ENCODE measurements around the gene C1orf105. TPM values are rescaled to one million over a fixed set of nuclear protein-coding genes. Genes with fewer than 3 reads are reported as not detected.

The C1orf105 gene
- total and polyA plus RNA-seq, 2 of the 13 experiments (the other 11 are each of a cell fraction or from before 2014, with no cell fraction given), result 0.15 to 0.45 TPM

DNA sequence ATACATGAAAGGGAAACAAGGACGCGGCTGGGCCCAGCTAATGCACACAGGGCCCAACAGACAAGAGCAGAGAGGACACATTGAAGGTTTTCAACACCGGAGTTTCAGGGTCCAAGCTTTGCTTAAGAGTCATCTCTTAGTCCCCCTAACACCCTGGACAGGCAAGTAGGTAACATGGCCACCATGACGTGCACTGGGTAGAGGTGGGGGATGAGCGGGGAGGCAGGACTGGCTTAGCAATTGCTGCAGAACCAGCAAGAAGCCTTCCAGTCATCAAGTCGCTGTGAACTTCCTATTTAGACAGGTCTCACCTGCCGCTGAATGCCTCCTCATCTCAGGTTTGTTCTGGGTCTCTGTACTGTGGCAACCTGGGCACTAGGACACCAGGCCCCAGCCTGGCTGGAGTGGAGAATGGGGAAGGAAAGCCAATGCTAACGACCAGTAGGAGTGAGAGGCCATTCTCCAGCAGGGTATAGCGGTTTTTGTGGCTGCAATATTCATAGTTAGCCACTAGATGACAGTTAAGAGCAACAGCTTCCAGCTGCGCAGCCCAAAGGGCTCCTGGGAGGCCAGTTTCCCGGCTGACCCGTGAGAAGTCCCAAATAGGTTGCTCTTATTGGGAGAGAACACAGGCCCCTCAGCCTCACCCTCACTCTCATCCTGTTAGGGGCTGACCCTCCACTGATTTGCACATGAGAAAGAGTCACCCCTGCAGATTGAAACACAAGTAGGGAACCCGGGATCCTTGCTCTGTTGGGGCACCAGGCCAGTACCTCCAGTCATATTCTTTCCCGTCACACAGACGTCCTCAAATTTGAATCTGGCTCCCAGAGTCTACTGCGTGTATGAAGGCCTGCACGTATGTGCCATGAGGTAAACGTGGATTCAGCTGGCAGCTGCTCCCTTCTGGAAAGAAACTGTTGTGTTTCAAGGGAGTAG lies 29.4 kb downstream of the C1orf105 start (continued):
- TF ChIP-seq THAP11 (CRISPR knock-in tag; IDR thresholded peaks at IDR 0.05) (peak; percentile 56; the same call in 1 of the 2 replicates), ZNF432 (CRISPR knock-in tag; IDR thresholded peaks at IDR 0.05; ENCODE audit: borderline replicate concordance) (no peak), ARID2 (CRISPR knock-in tag; IDR thresholded peaks at IDR 0.05; ENCODE audit: borderline replicate concordance) (0 out of 2 replicates have a peak, but pooled peaks have one; percentile 54), NR2F2 (IDR thresholded peaks at IDR 0.05; ENCODE audit: borderline replicate concordance, low read depth) (no peak), EZH2 (conservative IDR thresholded peaks at IDR 0.05; ENCODE audit: low read depth, low read length) (no peak), ARHGAP35 (CRISPR knock-in tag; IDR thresholded peaks at IDR 0.05; ENCODE audit: borderline replicate concordance) (peak; percentile 31; the same call in 1 of the 2 replicates), SRSF9 (IDR thresholded peaks at IDR 0.05; ENCODE audit: borderline replicate concordance, insufficient read depth, low read depth, low read length, poor library complexity, severe bottlenecking) (no peak), RBM39 (IDR thresholded peaks at IDR 0.05; ENCODE audit: low read depth, low read length, poor library complexity, severe bottlenecking) (no peak), TAF1 (CRISPR knock-in tag; IDR thresholded peaks at IDR 0.05) (peak; percentile 64), RELA (CRISPR knock-in tag; IDR thresholded peaks at IDR 0.05) (no peak; the same call in 1 of the 2 replicates)
- TF ChIP-seq, protein P1, sequence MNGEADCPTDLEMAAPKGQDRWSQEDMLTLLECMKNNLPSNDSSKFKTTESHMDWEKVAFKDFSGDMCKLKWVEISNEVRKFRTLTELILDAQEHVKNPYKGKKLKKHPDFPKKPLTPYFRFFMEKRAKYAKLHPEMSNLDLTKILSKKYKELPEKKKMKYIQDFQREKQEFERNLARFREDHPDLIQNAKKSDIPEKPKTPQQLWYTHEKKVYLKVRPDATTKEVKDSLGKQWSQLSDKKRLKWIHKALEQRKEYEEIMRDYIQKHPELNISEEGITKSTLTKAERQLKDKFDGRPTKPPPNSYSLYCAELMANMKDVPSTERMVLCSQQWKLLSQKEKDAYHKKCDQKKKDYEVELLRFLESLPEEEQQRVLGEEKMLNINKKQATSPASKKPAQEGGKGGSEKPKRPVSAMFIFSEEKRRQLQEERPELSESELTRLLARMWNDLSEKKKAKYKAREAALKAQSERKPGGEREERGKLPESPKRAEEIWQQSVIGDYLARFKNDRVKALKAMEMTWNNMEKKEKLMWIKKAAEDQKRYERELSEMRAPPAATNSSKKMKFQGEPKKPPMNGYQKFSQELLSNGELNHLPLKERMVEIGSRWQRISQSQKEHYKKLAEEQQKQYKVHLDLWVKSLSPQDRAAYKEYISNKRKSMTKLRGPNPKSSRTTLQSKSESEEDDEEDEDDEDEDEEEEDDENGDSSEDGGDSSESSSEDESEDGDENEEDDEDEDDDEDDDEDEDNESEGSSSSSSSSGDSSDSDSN (CRISPR knock-in tag; IDR thresholded peaks at IDR 0.05), result peak; percentile 37
- TF ChIP-seq, protein P2, sequence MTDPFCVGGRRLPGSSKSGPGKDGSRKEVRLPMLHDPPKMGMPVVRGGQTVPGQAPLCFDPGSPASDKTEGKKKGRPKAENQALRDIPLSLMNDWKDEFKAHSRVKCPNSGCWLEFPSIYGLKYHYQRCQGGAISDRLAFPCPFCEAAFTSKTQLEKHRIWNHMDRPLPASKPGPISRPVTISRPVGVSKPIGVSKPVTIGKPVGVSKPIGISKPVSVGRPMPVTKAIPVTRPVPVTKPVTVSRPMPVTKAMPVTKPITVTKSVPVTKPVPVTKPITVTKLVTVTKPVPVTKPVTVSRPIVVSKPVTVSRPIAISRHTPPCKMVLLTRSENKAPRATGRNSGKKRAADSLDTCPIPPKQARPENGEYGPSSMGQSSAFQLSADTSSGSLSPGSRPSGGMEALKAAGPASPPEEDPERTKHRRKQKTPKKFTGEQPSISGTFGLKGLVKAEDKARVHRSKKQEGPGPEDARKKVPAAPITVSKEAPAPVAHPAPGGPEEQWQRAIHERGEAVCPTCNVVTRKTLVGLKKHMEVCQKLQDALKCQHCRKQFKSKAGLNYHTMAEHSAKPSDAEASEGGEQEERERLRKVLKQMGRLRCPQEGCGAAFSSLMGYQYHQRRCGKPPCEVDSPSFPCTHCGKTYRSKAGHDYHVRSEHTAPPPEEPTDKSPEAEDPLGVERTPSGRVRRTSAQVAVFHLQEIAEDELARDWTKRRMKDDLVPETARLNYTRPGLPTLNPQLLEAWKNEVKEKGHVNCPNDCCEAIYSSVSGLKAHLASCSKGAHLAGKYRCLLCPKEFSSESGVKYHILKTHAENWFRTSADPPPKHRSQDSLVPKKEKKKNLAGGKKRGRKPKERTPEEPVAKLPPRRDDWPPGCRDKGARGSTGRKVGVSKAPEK (CRISPR knock-in tag; IDR thresholded peaks at IDR 0.05; ENCODE audit: borderline replicate concordance), result 0 out of 2 replicates have a peak, but pooled peaks have one; percentile 32

All from HepG2 (cell line).